Type B pancreatic cell (in vitro differentiated cells): Measurements from ENCODE around the gene KIRREL3. TPM values are rescaled to one million over a fixed set of nuclear protein-coding genes. Genes with fewer than 3 reads are reported as not detected.
A peak's percentile ranks its signal among the peaks of the same experiment; 100 is the strongest.

Experiments used
- DNase-seq: peaks from one replicate; pipeline ENCODE4 v3.0.0; 2021; ENCODE audit warnings: mixed read lengths; ENCODE audit not compliant: unreplicated experiment; ENCODE audit errors: extremely low spot score
- H3K27ac Mint-ChIP-seq: 2 replicates; pipeline ENCODE4 v1.8.0; 2021; ENCODE audit warnings: mild to moderate bottlenecking, mixed read lengths
- H3K27me3 Mint-ChIP-seq: 2 replicates; pipeline ENCODE4 v1.8.0; 2021; ENCODE audit warnings: mixed read lengths
- H3K36me3 Mint-ChIP-seq: 2 replicates; pipeline ENCODE4 v1.8.0; 2021; ENCODE audit warnings: mixed read lengths
- H3K4me1 Mint-ChIP-seq: one replicate; pipeline ENCODE4 v1.8.0; 2021; ENCODE audit warnings: mixed read lengths; ENCODE audit not compliant: unreplicated experiment
- H3K4me3 Mint-ChIP-seq: 2 replicates; pipeline ENCODE4 v1.8.0; 2021; ENCODE audit warnings: mild to moderate bottlenecking, mixed read lengths
- H3K9me3 Mint-ChIP-seq: 2 replicates; pipeline ENCODE4 v1.8.0; 2021; ENCODE audit warnings: mixed read lengths
- CTCF ChIP-seq: fragments of 200-600 bp; sonication (generic); conservative IDR thresholded peaks from 2 replicates; pipeline ENCODE4 v1.5.0; 2021; ENCODE audit warnings: antibody characterized with exemption, mild to moderate bottlenecking
- total RNA-seq: library from RNA; stranded (reverse); gene quantifications from 2 replicates; pipeline ENCODE4 v1.2.1, GENCODE V29; 2021; ENCODE audit warnings: low replicate concordance

KIRREL3 gene
- total RNA-seq, 1 donor from 2014 or later = 4.1 TPM

DNA sequence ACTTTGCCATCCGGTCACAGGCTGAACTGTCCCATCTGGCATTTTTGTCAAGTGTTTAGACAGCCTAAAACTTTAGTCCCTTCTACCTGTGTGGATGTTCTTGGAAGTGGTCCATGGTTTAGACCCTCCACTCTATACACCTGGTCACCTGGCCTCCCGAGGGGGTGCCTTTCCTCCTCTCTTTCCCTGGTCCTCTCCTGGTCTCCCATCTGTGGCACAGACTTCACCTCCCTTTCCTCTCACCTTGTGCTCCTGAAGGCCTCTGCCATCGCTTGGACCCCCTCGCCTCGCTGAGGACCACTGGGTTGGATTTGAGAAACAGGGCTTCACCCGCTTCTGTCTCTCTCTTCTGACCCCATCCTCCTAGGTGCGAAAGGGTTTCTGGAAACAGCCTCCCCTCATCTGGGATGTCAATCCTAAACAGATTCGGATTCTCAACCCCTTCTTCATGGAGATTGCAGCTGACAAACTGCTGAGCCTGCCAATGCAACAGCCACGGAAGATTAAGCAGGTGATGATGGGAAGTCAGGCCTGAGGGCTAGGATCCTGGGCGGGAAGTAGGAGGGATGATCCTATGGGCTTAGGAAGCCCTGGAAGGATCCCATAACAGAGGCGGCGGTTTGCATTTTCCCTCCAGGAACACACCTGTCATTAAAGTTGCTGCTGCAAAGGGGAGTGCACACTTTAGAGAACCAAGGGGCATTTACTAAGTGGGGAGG, 591.5 kb downstream of the KIRREL3 start:
- no peaks in the 10 kb centered on the region for H3K27me3 Mint-ChIP-seq
- no peak overlapping the region for H3K4me3 Mint-ChIP-seq
- DNase-seq = no peak
- H3K36me3 Mint-ChIP-seq = peaks cover 13% of the 10 kb centered on the region
- peak overlapping the region; percentile 24 for H3K27ac Mint-ChIP-seq
- H3K9me3 Mint-ChIP-seq = no peaks in the 10 kb centered on the region
- no peak for TF ChIP-seq CTCF
- peaks cover 31% of the 10 kb centered on the region for H3K4me1 Mint-ChIP-seq

- no peak for DNase-seq
- peaks cover 13% of the 10 kb centered on the region for H3K36me3 Mint-ChIP-seq
- H3K9me3 Mint-ChIP-seq = no peaks in the 10 kb centered on the region
- H3K4me3 Mint-ChIP-seq = no peak overlapping the region
- TF ChIP-seq CTCF = no peak
- H3K27ac Mint-ChIP-seq = no peak overlapping the region
- H3K27me3 Mint-ChIP-seq = no peaks in the 10 kb centered on the region
- peaks cover 33% of the 10 kb centered on the region for H3K4me1 Mint-ChIP-seq
Observed at GRCh38 chr11:126408496-126408895, 592.1 kb downstream of the KIRREL3 start.

GRCh38 chr11:126407682-126408288, 592.8 kb downstream of the KIRREL3 start:
- Mint-ChIP-seq H3K27ac (no peak overlapping the region), H3K4me1 (peaks cover 33% of the 10 kb centered on the region), H3K9me3 (no peaks in the 10 kb centered on the region), H3K27me3 (no peaks in the 10 kb centered on the region), H3K36me3 (peaks cover 13% of the 10 kb centered on the region), H3K4me3 (no peak overlapping the region)
- DNase-seq = no peak
- TF ChIP-seq CTCF = no peak

- no peak overlapping the region for H3K27ac Mint-ChIP-seq
- H3K4me3 Mint-ChIP-seq = no peak overlapping the region
- DNase-seq = no peak
- no peak for TF ChIP-seq CTCF
- peaks cover 33% of the 10 kb centered on the region for H3K4me1 Mint-ChIP-seq
- no peaks in the 10 kb centered on the region for H3K9me3 Mint-ChIP-seq
- H3K36me3 Mint-ChIP-seq = peaks cover 12% of the 10 kb centered on the region
- no peaks in the 10 kb centered on the region for H3K27me3 Mint-ChIP-seq
Observed at GRCh38 chr11:126407101-126407521, 593.5 kb downstream of the KIRREL3 start.

DNA sequence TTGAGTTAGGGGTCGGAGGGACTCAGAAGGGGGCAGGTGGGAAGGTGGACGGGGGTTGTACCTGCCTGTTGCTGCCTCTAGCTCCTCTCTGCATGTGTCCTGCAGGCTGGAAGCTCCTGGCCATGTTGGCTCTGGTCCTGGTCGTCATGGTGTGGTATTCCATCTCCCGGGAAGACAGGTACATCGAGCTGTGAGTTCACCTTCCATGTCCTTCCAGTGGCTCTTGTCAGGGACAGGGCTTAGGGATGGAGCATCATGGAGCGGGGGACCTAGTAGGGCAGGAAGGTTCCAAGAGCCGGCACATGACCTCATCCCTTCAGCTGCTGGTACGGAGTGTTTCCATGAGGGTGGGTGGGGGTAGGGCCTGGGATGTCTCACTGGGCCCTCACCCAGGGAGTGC, 594.2 kb downstream of the KIRREL3 start:
- DNase-seq = no peak
- no peaks in the 10 kb centered on the region for H3K27me3 Mint-ChIP-seq
- peaks cover 28% of the 10 kb centered on the region for H3K4me1 Mint-ChIP-seq
- H3K27ac Mint-ChIP-seq = peak overlapping the region; percentile 91
- no peaks in the 10 kb centered on the region for H3K9me3 Mint-ChIP-seq
- peaks cover 9% of the 10 kb centered on the region for H3K36me3 Mint-ChIP-seq
- TF ChIP-seq CTCF = no peak
- H3K4me3 Mint-ChIP-seq = no peak overlapping the region
